Loucy (cell line): Measurements from ENCODE around the gene THAP4.

ENCODE experiments used
- EZH2phosphoT487 ChIP-seq: fragments of 200-600 bp; IDR thresholded peaks from 2 replicates; pipeline ENCODE4 v1.6.1; 2018; ENCODE audit warnings: antibody characterized with exemption, mild to moderate bottlenecking, moderate library complexity, borderline replicate concordance
- TF ChIP-seq, protein P1 (sequence below): fragments of 200-600 bp; sonication (generic); conservative IDR thresholded peaks from 2 replicates; pipeline ENCODE4 v1.5.1; 2014; ENCODE audit warnings: mild to moderate bottlenecking, antibody characterized with exemption, low read length

- TF ChIP-seq, protein P1, sequence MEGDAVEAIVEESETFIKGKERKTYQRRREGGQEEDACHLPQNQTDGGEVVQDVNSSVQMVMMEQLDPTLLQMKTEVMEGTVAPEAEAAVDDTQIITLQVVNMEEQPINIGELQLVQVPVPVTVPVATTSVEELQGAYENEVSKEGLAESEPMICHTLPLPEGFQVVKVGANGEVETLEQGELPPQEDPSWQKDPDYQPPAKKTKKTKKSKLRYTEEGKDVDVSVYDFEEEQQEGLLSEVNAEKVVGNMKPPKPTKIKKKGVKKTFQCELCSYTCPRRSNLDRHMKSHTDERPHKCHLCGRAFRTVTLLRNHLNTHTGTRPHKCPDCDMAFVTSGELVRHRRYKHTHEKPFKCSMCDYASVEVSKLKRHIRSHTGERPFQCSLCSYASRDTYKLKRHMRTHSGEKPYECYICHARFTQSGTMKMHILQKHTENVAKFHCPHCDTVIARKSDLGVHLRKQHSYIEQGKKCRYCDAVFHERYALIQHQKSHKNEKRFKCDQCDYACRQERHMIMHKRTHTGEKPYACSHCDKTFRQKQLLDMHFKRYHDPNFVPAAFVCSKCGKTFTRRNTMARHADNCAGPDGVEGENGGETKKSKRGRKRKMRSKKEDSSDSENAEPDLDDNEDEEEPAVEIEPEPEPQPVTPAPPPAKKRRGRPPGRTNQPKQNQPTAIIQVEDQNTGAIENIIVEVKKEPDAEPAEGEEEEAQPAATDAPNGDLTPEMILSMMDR: peak; percentile 49
- TF ChIP-seq EZH2phosphoT487: no peak
Measured at GRCh38 chr2:241598487-241598886, 38.5 kb downstream of the THAP4 start.
